HepG2 (cell line): ENCODE measurements around the gene NHP2.

Experiments used
- BCL6 ChIP-seq: IDR thresholded peaks from 2 replicates; pipeline ENCODE4 v1.6.1; 2016; ENCODE audit warnings: missing genetic modification reagents, missing compliant biosample characterization
- GABPA ChIP-seq, 2 experiments: IDR thresholded peaks; 2 replicates each; pipeline ENCODE4 v1.6.1; 2011 to 2016; ENCODE audit warnings: low read depth in 2 of 2, low read length in 1 of 2, missing biosample characterization in 1 of 2, missing genetic modification characterization in 1 of 2
- GMEB2 ChIP-seq: IDR thresholded peaks from 2 replicates; pipeline ENCODE4 v1.6.1; 2016; ENCODE audit warnings: missing biosample characterization, missing genetic modification reagents, low read depth
- GTF2F1 ChIP-seq: fragments of 150-350 bp; IDR thresholded peaks from 2 replicates; pipeline ENCODE4 v1.6.1; 2014; ENCODE audit warnings: low read length
- HNRNPUL1 ChIP-seq: fragments of 200-400 bp; formaldehyde crosslinking; IDR thresholded peaks from 2 replicates; pipeline ENCODE4 v1.6.1; 2017; ENCODE audit warnings: low read depth, mild to moderate bottlenecking, low read length, moderate library complexity
- MYC ChIP-seq: sonication (generic); formaldehyde crosslinking; IDR thresholded peaks from 2 replicates; pipeline ENCODE4 v1.9.0; 2021; ENCODE audit warnings: missing genetic modification reagents, borderline replicate concordance
- POLR2AphosphoS5 ChIP-seq: IDR thresholded peaks from 2 replicates; pipeline ENCODE4 v1.6.1; 2012; ENCODE audit warnings: low read depth, low read length
- PRPF4 ChIP-seq: fragments of 200-400 bp; formaldehyde crosslinking; IDR thresholded peaks from 2 replicates; pipeline ENCODE4 v1.6.1; 2016; ENCODE audit warnings: low read length, low read depth; ENCODE audit not compliant: poor library complexity, severe bottlenecking
- RAD21 ChIP-seq: fragments of 450-650 bp; formaldehyde crosslinking; IDR thresholded peaks from 2 replicates; pipeline ENCODE4 v1.5.0; 2020; ENCODE audit warnings: mild to moderate bottlenecking
- ZBTB21 ChIP-seq: sonication (generic); formaldehyde crosslinking; IDR thresholded peaks from 2 replicates; pipeline ENCODE4 v1.4.0; 2020; ENCODE audit warnings: missing genetic modification reagents
- ZNF3 ChIP-seq: IDR thresholded peaks from 2 replicates; pipeline ENCODE4 v1.7.0; 2017; ENCODE audit warnings: inconsistent platforms
- ZNF337 ChIP-seq: sonication (generic); formaldehyde crosslinking; IDR thresholded peaks from 2 replicates; pipeline ENCODE4 v1.5.1; 2020; ENCODE audit warnings: missing genetic modification reagents, low read depth, mild to moderate bottlenecking, borderline replicate concordance

GRCh38 chr5:178165581-178165980 lies 11.9 kb upstream of the NHP2 start:
- TF ChIP-seq BCL6 (no peak), ZNF3 (no peak), POLR2AphosphoS5 (no peak), ZBTB21 (CRISPR knock-in tag) (no peak), PRPF4 (no peak), HNRNPUL1 (no peak), GMEB2 (CRISPR knock-in tag) (no peak), RAD21 (CRISPR knock-in tag) (no peak), GABPA (IDR thresholded peaks at IDR 0.05; ENCODE audit: low read depth, low read length) (no peak), GABPA (CRISPR knock-in tag; IDR thresholded peaks at IDR 0.05; ENCODE audit: low read depth) (no peak), GTF2F1 (no peak), ZNF337 (CRISPR knock-in tag) (no peak), MYC (CRISPR knock-in tag) (no peak)
